ENCODE measurements around the gene DUSP8. TPM values are rescaled to one million over a fixed set of nuclear protein-coding genes. Genes with fewer than 3 reads are reported as not detected.

The DUSP8 gene
- total RNA-seq, 1 donor from 2014 or later: 18.0 TPM

GRCh38 chr11:1567052-1567720 lies 4.9 kb downstream of the DUSP8 start:
- Histone ChIP-seq H3K36me3 (no peaks in the 10 kb centered on the region), H3K9me3 (no peaks in the 10 kb centered on the region), H3K4me3 (no peak overlapping the region), H3K27me3 (no peaks in the 10 kb centered on the region), H3K4me1 (no peaks in the 10 kb centered on the region), H3K27ac (no peak overlapping the region)
- TF ChIP-seq CTCF (IDR thresholded peaks at IDR 0.05): no peak
- intact Hi-C loops (cut with DNase I): no loop called here
- no peak for ATAC-seq
- DNase-seq: no peak

GRCh38 chr11:1566381-1567051 lies 5.6 kb downstream of the DUSP8 start:
- DNase-seq (no peak), ATAC-seq (no peak)
- Histone ChIP-seq H3K9me3 (no peaks in the 10 kb centered on the region), H3K27me3 (no peaks in the 10 kb centered on the region), H3K4me3 (no peak overlapping the region), H3K36me3 (no peaks in the 10 kb centered on the region), H3K4me1 (no peaks in the 10 kb centered on the region), H3K27ac (no peak overlapping the region)
- no peak for TF ChIP-seq CTCF (IDR thresholded peaks at IDR 0.05)
- intact Hi-C loops (cut with DNase I): no loop called here

GRCh38 chr11:1565904-1566247 lies 6.2 kb downstream of the DUSP8 start:
- DNase-seq (no peak), ATAC-seq (no peak)
- H3K4me1 ChIP-seq: no peaks in the 10 kb centered on the region
- H3K9me3 ChIP-seq: no peaks in the 10 kb centered on the region
- no peaks in the 10 kb centered on the region for H3K27me3 ChIP-seq
- TF ChIP-seq CTCF (IDR thresholded peaks at IDR 0.05): no peak
- intact Hi-C loops (cut with DNase I): no loop called here
- no peaks in the 10 kb centered on the region for H3K36me3 ChIP-seq
- no peak overlapping the region for H3K27ac ChIP-seq
- no peak overlapping the region for H3K4me3 ChIP-seq

- intact Hi-C loops (cut with DNase I): no loop called here
- Histone ChIP-seq H3K27me3 (no peaks in the 10 kb centered on the region), H3K27ac (no peak overlapping the region), H3K4me3 (no peak overlapping the region), H3K4me1 (no peaks in the 10 kb centered on the region), H3K36me3 (no peaks in the 10 kb centered on the region), H3K9me3 (no peaks in the 10 kb centered on the region)
- no peak for TF ChIP-seq CTCF (IDR thresholded peaks at IDR 0.05)
- ATAC-seq: no peak
- peak; percentile 64 for DNase-seq
These were observed 6.7 kb downstream of the DUSP8 start for GRCh38 chr11:1565173-1565903.

GRCh38 chr11:1564535-1565172 lies 7.4 kb downstream of the DUSP8 start:
- no peaks in the 10 kb centered on the region for H3K36me3 ChIP-seq
- TF ChIP-seq CTCF (IDR thresholded peaks at IDR 0.05): no peak
- H3K9me3 ChIP-seq: no peaks in the 10 kb centered on the region
- intact Hi-C loops (cut with DNase I): no loop called here
- peak; percentile 5 for ATAC-seq
- peak; percentile 72 for DNase-seq
- no peak overlapping the region for H3K4me3 ChIP-seq
- H3K27ac ChIP-seq: no peak overlapping the region
- H3K4me1 ChIP-seq: peaks cover 4% of the 10 kb centered on the region
- no peaks in the 10 kb centered on the region for H3K27me3 ChIP-seq
